ENCODE measurements around the gene DLD. TPM values are rescaled to one million over a fixed set of nuclear protein-coding genes. Genes with fewer than 3 reads are reported as not detected.
"Not testable (repeated sequence)": the region's sequence is repeated elsewhere in the genome, so short reads cannot be mapped to it uniquely, and the experiment has no call there.

Gene DLD
- polyA plus RNA-seq, 1 experiment, result 169 TPM

GRCh38 chr7:107889992-107890391 is 991 bp upstream of the DLD start:
- Histone ChIP-seq H3K27me3 (ENCODE audit: control insufficient read depth, insufficient read depth, low read length) (peaks cover 2% of the 10 kb centered on the region), H3K9me3 (ENCODE audit: control insufficient read depth, insufficient read depth, low read length) (no peaks in the 10 kb centered on the region; the same call in 1 of the 2 replicates), H3K4me3 (ENCODE audit: low read depth, low read length) (no peak overlapping the region), H3K27ac (ENCODE audit: low read depth, low read length) (no peak overlapping the region)
- ChIA-PET CTCF (interaction anchor here (0.6 to 4.1 kb wide), 4 partner anchors 11 to 256 kb away, joined by 4 to 25 read pairs (median 11); no protein-coding TSS in a partner anchor), POLR2A (interaction anchor here (1.1 kb wide), 1 partner anchor 147 kb away, joined by 5 read pairs; no protein-coding TSS in a partner anchor)
- DNase-seq (ENCODE audit: low read depth, low spot score), result no peak
- no peak for TF ChIP-seq CTCF (IDR thresholded peaks at IDR 0.05; ENCODE audit: low read depth, low read length)

GRCh38 chr7:107890493-107890961 is 456 bp upstream of the DLD start:
- POLR2A ChIA-PET, result interaction anchor here (1.1 kb wide), 1 partner anchor 147 kb away, joined by 5 read pairs; no protein-coding TSS in a partner anchor
- H3K9me3 ChIP-seq (ENCODE audit: control insufficient read depth, insufficient read depth, low read length), result no peaks in the 10 kb centered on the region; the same call in 1 of the 2 replicates
- H3K4me3 ChIP-seq (ENCODE audit: low read depth, low read length), result peak overlapping the region; percentile 90
- CTCF ChIA-PET, result interaction anchor here (0.6 to 4.1 kb wide), 4 partner anchors 11 to 255 kb away, joined by 4 to 25 read pairs (median 11); no protein-coding TSS in a partner anchor
- no peak for TF ChIP-seq CTCF (IDR thresholded peaks at IDR 0.05; ENCODE audit: low read depth, low read length)
- peaks cover 2% of the 10 kb centered on the region for H3K27me3 ChIP-seq (ENCODE audit: control insufficient read depth, insufficient read depth, low read length)
- DNase-seq (ENCODE audit: low read depth, low spot score), result no peak
- H3K27ac ChIP-seq (ENCODE audit: low read depth, low read length), result peak overlapping the region; percentile 48

- DNase-seq (ENCODE audit: low read depth, low spot score), result no peak
- Histone ChIP-seq H3K9me3 (ENCODE audit: control insufficient read depth, insufficient read depth, low read length) (no peaks in the 10 kb centered on the region; the same call in 1 of the 2 replicates), H3K27me3 (ENCODE audit: control insufficient read depth, insufficient read depth, low read length) (no peaks in the 10 kb centered on the region), H3K4me3 (ENCODE audit: low read depth, low read length) (peak overlapping the region; percentile 90), H3K27ac (ENCODE audit: low read depth, low read length) (no peak overlapping the region)
- TF ChIP-seq CTCF (IDR thresholded peaks at IDR 0.05; ENCODE audit: low read depth, low read length), result no peak
- ChIA-PET CTCF (interaction anchor here (1.6 to 4.1 kb wide), 4 partner anchors 12 to 254 kb away, joined by 4 to 25 read pairs (median 12); no protein-coding TSS in a partner anchor), POLR2A (no interaction called here)
Measured at GRCh38 chr7:107891636-107892366, 818 bp downstream of the DLD start.

- CTCF ChIA-PET, result interaction anchor here (2.2 kb wide), 1 partner anchor 13 kb away, joined by 7 read pairs; no protein-coding TSS in a partner anchor
- POLR2A ChIA-PET; H3K27ac ChIP-seq (ENCODE audit: low read depth, low read length): not testable (repeated sequence)
Measured at GRCh38 chr7:107892367-107892741, 1.4 kb downstream of the DLD start.

GRCh38 chr7:107898997-107899594 is 8.1 kb downstream of the DLD start:
- no peaks in the 10 kb centered on the region for H3K9me3 ChIP-seq (ENCODE audit: control insufficient read depth, insufficient read depth, low read length)
- no peaks in the 10 kb centered on the region for H3K27me3 ChIP-seq (ENCODE audit: control insufficient read depth, insufficient read depth, low read length)
- no peak overlapping the region for H3K4me3 ChIP-seq (ENCODE audit: low read depth, low read length)
- no peak for DNase-seq (ENCODE audit: low read depth, low spot score)
- POLR2A ChIA-PET, result no interaction called here
- CTCF ChIA-PET, result no interaction called here
- no peak for TF ChIP-seq CTCF (IDR thresholded peaks at IDR 0.05; ENCODE audit: low read depth, low read length)
- H3K27ac ChIP-seq (ENCODE audit: low read depth, low read length), result no peak overlapping the region

More at GRCh38 chr7:107892367-107892741, 1.4 kb downstream of the DLD start:
- not testable (repeated sequence) for H3K27me3 ChIP-seq (ENCODE audit: control insufficient read depth, insufficient read depth, low read length); DNase-seq (ENCODE audit: low read depth, low spot score); H3K9me3 ChIP-seq (ENCODE audit: control insufficient read depth, insufficient read depth, low read length)
- H3K4me3 ChIP-seq (ENCODE audit: low read depth, low read length), result peak overlapping the region; percentile 90

All from AG04450 (cell line).